Kidney glomerular epithelial cell (primary cell): ENCODE measurements around the gene GRIK4.
A peak's percentile ranks its signal among the peaks of the same experiment; 100 is the strongest.

Experiments
- DNase-seq: peaks from one replicate; lab custom pipeline; 2025; lab: John Stamatoyannopoulos, UW

Gene GRIK4

DNA sequence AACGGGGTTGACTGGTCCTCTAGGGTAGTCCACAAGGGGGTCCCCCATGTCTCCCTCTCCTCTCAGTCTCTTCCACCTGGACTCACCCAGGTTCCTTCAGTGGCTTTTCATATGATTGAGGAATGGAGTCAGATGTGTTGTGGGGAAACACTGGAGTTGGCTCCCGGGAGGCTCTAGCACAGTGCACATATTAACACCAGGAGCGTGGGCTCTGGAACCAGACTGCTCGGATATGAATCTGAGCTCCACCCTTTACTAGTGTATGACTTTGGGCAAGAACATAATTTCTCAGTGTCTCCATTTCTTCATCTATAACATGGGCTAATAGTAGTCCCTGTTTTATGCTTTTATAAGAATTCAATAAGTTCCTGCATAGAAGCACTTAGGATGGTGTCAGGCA is 157.0 kb downstream of the GRIK4 start:
- no peak for DNase-seq

DNA sequence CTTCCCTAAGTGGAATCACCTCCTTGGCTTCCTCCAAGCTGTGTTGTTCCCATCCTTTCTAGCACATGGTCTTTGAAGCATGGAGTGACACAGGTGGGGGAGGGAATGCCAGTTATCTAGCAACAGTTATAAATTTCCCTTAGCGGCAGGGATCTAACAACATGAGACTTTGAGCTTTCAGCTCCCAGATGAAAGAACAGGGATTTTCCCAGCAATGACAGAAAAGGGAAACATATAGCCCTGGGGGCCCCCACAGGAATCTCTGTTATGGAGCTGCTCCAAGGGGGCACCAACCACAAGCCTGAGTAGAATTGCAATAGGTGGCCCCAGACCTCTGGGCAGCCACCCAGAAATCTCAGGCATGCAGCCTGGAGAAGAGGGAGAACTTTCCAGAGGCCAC is 163.0 kb downstream of the GRIK4 start:
- peak; percentile 95 for DNase-seq

GRCh38 chr11:120675171-120675570 is 163.6 kb downstream of the GRIK4 start:
- no peak for DNase-seq

DNA sequence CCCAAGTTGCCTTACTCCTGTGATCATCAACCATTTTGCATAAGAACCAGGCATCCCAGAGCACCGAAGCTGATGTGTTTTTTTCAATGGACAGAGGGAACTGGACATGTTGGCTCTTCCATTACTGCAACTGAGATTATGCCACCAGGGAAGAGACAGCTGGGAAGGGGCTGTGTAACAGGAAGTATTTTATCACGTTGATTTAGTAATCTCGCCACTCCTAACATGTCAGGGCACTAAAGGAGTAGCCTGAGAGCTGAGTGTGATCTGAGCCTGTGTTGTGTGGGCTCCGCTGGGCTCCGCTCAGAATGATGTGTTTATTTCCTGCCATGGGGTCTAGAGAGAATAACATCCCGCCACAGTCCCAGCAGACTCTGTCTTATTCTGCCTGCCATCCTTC is 165.4 kb downstream of the GRIK4 start:
- DNase-seq: no peak

GRCh38 chr11:120680322-120680721 is 168.8 kb downstream of the GRIK4 start:
- DNase-seq: no peak

DNA sequence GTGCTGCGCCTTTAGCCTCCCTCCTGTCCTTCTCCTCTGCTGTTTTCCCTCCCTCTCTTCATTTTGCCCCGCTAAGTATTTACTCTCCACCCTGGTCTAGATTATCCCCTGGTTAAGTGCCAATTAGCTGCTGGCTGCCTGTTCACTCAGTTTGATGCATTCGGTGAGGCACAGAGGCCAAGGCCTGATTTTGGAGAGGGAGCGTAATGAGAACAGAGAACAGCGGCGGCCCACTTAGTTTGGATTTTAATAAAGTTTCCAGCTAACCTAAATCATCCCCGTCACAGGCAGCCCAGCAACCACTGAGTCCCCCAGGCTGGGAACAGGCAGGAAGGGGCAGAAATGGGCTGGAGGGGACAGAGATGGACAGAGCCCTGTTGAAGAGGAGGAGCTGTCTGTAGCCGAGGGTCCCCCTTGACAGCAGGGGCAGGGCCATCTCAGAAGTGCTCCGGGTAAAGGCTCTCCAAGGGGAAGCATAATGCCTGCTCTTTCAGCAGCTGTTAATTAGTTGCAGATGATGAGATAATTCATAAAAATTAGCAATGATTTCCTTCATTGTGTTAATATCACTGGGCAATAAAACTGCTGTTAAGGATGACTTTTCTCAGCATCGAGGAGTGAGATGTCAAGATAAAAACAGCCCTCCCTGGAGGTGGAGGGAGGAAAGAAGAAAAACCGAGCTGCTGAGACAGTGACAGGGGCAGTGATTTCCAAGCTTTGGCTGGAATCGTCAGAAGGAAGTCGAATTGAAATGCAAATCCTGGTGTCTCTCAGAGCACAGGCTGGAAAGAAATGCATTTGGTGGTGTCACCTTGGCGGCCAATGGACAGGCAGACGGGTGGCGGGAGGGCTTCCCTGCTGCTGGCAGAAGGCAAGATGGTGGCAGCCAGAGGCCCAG is 170.1 kb downstream of the GRIK4 start:
- DNase-seq: no peak

- no peak for DNase-seq
Measured at GRCh38 chr11:120682332-120682649, 170.7 kb downstream of the GRIK4 start.

- no peak for DNase-seq
Measured at GRCh38 chr11:120682866-120683265, 171.3 kb downstream of the GRIK4 start.

DNA sequence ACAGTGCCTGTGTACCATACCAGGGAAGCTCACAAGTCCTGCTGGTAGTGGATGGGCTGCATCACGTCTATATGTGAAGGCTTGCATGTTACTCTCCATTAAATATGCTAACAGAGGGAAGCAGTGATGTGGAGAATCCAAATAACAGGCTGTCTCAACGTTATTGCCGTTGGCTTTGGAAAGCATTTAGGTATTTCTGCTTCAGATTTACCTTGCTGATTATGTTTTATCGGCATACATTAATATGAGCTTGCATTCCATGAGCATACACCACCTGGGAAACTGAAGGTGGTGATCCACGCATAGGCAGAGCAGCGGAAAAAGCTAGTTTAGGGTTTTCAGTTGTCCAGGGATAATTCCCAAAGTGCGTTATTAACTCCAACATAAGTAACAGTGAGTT is 175.0 kb downstream of the GRIK4 start:
- DNase-seq: no peak

- no peak for DNase-seq
Measured at GRCh38 chr11:120688163-120688562, 176.6 kb downstream of the GRIK4 start.

GRCh38 chr11:120689596-120690275 is 178.2 kb downstream of the GRIK4 start:
- DNase-seq: no peak

DNA sequence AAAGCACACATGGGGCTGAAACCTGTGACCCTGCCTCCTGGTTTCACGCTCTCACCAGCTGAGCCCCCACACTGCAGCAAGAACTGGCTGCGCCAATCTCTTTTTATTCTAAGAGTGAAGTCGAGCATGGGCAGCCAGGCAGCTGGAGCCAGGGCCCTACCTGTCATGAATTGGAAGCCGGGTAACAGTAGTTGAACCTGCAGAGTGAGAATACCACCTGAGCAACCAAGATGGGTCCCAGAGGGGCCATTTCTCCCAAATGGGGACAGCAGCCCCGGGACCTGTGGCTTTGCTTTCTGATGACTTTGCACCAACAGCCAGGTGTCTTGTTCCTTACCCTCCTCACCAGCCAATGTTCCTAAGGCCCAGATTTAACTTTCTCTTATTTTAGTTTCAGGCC is 178.9 kb downstream of the GRIK4 start:
- DNase-seq: no peak

- no peak for DNase-seq
Measured at GRCh38 chr11:120694726-120695125, 183.2 kb downstream of the GRIK4 start.

DNA sequence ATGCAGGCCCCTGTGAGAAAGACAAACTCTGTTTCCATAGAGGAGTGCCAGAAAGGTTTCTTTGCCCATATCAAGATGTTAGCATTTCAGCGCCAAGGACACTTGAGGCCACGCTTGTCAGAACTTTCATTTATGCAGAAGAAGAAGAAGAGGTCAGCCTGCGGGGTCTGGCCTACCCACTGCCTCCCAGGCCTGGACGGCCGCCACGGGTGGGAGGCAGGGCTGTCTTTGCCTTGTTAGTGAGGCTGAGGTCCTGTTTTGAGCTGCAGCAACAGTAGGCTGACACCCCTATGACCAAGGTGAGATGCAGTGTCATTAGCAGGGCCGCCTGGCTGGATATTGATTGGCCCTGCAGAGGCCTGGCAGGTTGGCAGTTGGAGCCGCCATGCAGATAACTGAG is 183.9 kb downstream of the GRIK4 start:
- no peak for DNase-seq

DNA sequence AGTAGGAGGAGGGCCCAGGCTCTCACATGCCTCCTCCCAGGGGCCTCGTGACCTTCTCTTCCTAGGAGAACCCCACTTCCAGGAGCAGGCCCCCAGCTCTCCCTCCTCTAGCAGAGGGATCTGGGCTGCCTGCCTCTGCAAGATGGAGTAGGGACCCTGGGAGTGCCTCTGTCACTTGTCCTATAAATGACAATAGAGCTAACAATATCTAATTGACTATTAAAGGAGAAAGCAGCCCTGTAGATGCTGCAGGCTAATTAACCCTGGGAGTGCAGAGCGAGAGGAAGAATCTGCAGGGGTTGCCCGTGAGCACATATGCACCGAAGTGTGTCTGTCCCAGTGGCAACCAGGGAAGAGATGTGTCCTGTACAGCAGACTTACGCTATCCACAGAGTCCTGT is 184.4 kb downstream of the GRIK4 start:
- no peak for DNase-seq

GRCh38 chr11:120696597-120697218 is 185.2 kb downstream of the GRIK4 start:
- DNase-seq: no peak

- no peak for DNase-seq
Measured at GRCh38 chr11:120698918-120699317, 187.4 kb downstream of the GRIK4 start.

DNA sequence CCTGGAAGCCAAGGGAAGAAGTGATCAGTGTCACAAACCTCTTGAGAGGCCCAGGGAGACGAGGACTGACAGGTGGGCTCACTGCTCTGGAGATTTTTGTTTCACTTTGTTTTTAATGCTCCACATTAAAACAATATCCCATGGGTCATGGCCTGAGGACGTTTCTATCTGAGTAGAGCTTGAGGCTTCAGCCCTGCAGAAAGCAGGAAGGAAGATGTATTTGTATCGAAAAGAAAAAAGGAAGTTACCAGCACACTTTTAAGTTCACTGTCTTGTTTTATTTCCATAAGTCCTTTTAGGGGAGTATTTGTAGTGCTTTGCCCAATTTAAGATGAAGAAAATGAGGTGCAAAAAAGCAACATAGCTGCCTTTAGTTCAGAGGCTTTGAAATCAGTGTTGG is 191.1 kb downstream of the GRIK4 start:
- no peak for DNase-seq

GRCh38 chr11:120703358-120704152 is 192.0 kb downstream of the GRIK4 start:
- no peak for DNase-seq

DNA sequence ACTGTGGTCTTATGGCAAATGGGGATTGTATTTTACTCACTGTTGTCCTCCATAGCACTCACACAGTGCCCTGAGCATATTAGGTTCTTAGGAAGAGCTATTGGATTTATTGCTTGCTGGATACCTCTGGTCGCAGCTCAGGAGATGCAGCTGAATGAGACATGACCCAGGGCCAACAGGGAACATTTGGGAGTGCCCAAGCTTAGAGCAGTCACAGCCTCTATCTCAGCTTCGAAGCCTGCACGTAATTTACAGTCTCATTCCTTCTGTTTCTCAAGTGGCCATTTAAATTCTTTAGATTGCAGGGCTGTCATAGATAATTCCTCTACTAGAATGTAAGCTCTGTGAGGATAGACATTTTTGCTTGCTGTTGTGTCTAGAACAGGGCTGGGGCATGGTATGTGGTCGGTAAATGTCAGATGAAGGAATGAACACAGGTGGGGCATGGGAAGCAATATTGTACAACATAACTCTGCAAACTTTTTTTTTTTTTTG is 192.8 kb downstream of the GRIK4 start:
- DNase-seq: no peak

DNA sequence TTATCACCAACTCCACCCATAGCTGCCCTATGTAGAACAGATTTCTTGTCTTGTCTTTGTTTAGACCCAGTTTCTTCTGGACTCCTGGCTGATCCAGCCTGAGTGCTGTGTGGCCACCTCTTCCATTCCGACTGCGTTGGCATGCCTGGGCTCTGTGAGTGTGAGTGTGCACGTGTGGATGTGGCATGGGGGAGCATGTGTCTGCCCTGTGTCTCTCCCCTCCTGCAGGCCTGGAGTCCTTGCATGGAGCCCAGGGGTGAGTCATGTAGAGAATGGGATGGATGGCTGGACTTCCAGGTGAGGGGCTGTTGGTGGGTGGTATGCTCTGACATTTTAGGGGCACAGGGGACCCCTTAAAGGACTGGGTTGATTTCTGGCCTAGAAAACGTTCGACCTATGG is 194.7 kb downstream of the GRIK4 start:
- DNase-seq: no peak

- no peak for DNase-seq
Measured at GRCh38 chr11:120707098-120707497, 195.6 kb downstream of the GRIK4 start.
